Measurements from ENCODE around the gene SYNGR2. TPM values are rescaled to one million over a fixed set of nuclear protein-coding genes. Genes with fewer than 3 reads are reported as not detected.

SYNGR2 gene
- polyA plus RNA-seq, 3 donors: 270 to 402 (median 350) TPM

GRCh38 chr17:78210111-78210510 lies 41.7 kb downstream of the SYNGR2 start:
- H3K4me3 Mint-ChIP-seq: no peak overlapping the region
- H3K27ac ChIP-seq (ENCODE audit: low read depth in 1 of 2, low read length in 2 of 2): no peak overlapping the region
- peak overlapping the region in 1 of 7 donors; percentile 12 for H3K27ac Mint-ChIP-seq
- TF ChIP-seq CTCF (IDR thresholded peaks at IDR 0.05): no peak
- H4K20me1 ChIP-seq (ENCODE audit: insufficient read depth, low read length): no peaks in the 10 kb centered on the region
- no peaks in the 10 kb centered on the region for H3K9me3 ChIP-seq (replicated peaks in 1 of 2; ENCODE audit: control insufficient read depth in 1 of 2, insufficient read depth in 1 of 2, low read length in 2 of 2)
- peaks cover 0 to 5% (median 3%) of the 10 kb centered on the region in 3 donors for H3K27me3 Mint-ChIP-seq (ENCODE audit: low read depth in 3 of 3)
- peaks cover 0 to 3% of the 10 kb centered on the region in 2 donors for H3K36me3 ChIP-seq (replicated peaks in 1 of 2; ENCODE audit: control insufficient read depth in 1 of 2, insufficient read depth in 2 of 2, low read length in 2 of 2)
- no peak overlapping the region for H3K9ac ChIP-seq (ENCODE audit: insufficient read depth, low read length, poor library complexity, severe bottlenecking)
- H3K4me1 ChIP-seq (ENCODE audit: control insufficient read depth in 1 of 2, insufficient read depth in 2 of 2, low read length in 2 of 2): peaks cover 13 to 15% of the 10 kb centered on the region in 2 donors
- H3K9me3 Mint-ChIP-seq: no peaks in the 10 kb centered on the region
- H3K4me1 Mint-ChIP-seq: peaks cover 7% of the 10 kb centered on the region
- DNase-seq: no peak
- H3K27me3 ChIP-seq (ENCODE audit: control insufficient read depth in 2 of 2, insufficient read depth in 2 of 2, low read length in 2 of 2): no peaks in the 10 kb centered on the region
- intact Hi-C loops (cut with micrococcal nuclease): loop anchor here (5.0 kb wide), 1 partner anchor 42 kb away; no protein-coding TSS in a partner anchor
- 91% methylated on average over 4 of the region's 10 CpGs for WGBS (ENCODE audit: insufficient coverage)
- peaks cover 11% of the 10 kb centered on the region for H3K79me2 ChIP-seq (ENCODE audit: insufficient read depth, low read length)
- no peak overlapping the region for H2AFZ ChIP-seq (ENCODE audit: insufficient read depth, low read depth, low read length, poor library complexity, severe bottlenecking)
- no peak overlapping the region for H3K4me2 ChIP-seq (replicated peaks; ENCODE audit: extremely low read depth, low read length, poor library complexity, severe bottlenecking)
- peaks cover 6 to 12% of the 10 kb centered on the region in 2 donors for H3K36me3 Mint-ChIP-seq
- H3K4me3 ChIP-seq (replicated peaks in 1 of 3; ENCODE audit: low read depth in 2 of 3, low read length in 3 of 3): no peak overlapping the region

- Histone ChIP-seq H2AFZ (ENCODE audit: insufficient read depth, low read depth, low read length, poor library complexity, severe bottlenecking) (no peak overlapping the region), H3K4me1 (ENCODE audit: control insufficient read depth in 1 of 2, insufficient read depth in 2 of 2, low read length in 2 of 2) (peaks cover 13 to 23% of the 10 kb centered on the region in 2 donors), H3K4me3 (replicated peaks in 1 of 3; ENCODE audit: low read depth in 2 of 3, low read length in 3 of 3) (no peak overlapping the region), H4K20me1 (ENCODE audit: insufficient read depth, low read length) (no peaks in the 10 kb centered on the region), H3K9me3 (replicated peaks in 1 of 2; ENCODE audit: control insufficient read depth in 1 of 2, insufficient read depth in 1 of 2, low read length in 2 of 2) (no peaks in the 10 kb centered on the region), H3K9ac (ENCODE audit: insufficient read depth, low read length, poor library complexity, severe bottlenecking) (no peak overlapping the region), H3K27ac (ENCODE audit: low read depth in 1 of 2, low read length in 2 of 2) (no peak overlapping the region), H3K4me2 (replicated peaks; ENCODE audit: extremely low read depth, low read length, poor library complexity, severe bottlenecking) (no peak overlapping the region), H3K27me3 (ENCODE audit: control insufficient read depth in 2 of 2, insufficient read depth in 2 of 2, low read length in 2 of 2) (no peaks in the 10 kb centered on the region), H3K36me3 (replicated peaks in 1 of 2; ENCODE audit: control insufficient read depth in 1 of 2, insufficient read depth in 2 of 2, low read length in 2 of 2) (peaks cover 0 to 3% of the 10 kb centered on the region in 2 donors), H3K79me2 (ENCODE audit: insufficient read depth, low read length) (peaks cover 20% of the 10 kb centered on the region)
- peaks cover 4 to 8% of the 10 kb centered on the region in 2 donors for H3K36me3 Mint-ChIP-seq
- H3K9me3 Mint-ChIP-seq: no peaks in the 10 kb centered on the region
- H3K27me3 Mint-ChIP-seq (ENCODE audit: low read depth in 3 of 3): peaks cover 0 to 5% (median 3%) of the 10 kb centered on the region in 3 donors
- H3K27ac Mint-ChIP-seq: no peak overlapping the region
- TF ChIP-seq CTCF (IDR thresholded peaks at IDR 0.05): no peak
- intact Hi-C loops (cut with micrococcal nuclease): loop anchor here (5.0 kb wide), 1 partner anchor 41 kb away; no protein-coding TSS in a partner anchor
- DNase-seq: no peak
- no peak overlapping the region for H3K4me3 Mint-ChIP-seq
- H3K4me1 Mint-ChIP-seq: peaks cover 12% of the 10 kb centered on the region
- 96% methylated on average over 9 of the region's 11 CpGs for WGBS (ENCODE audit: insufficient coverage)
These were observed 42.7 kb downstream of the SYNGR2 start for GRCh38 chr17:78211032-78211431.

All from CD14-positive monocyte (primary cell).